ENCODE data around the gene ITGA11. TPM values are rescaled to one million over a fixed set of nuclear protein-coding genes. Genes with fewer than 3 reads are reported as not detected.
A peak's percentile ranks its signal among the peaks of the same experiment; 100 is the strongest.

The ITGA11 gene
- total RNA-seq: 31.4 TPM
- long read RNA-seq, partial matches to known transcripts: 48 of 93 reads
- long read RNA-seq, other reads (novel, unspliced or antisense): 37 of 93 reads

GRCh38 chr15:68431792-68432401, at the start of gene ITGA11:
TSS of gene ITGA11 (minus strand) at chr15:68432163. CDS start at chr15:68432066, 97 bp downstream.
- Histone ChIP-seq H3K9me3 (replicated peaks) (no peaks in the 10 kb centered on the region), H3K27ac (replicated peaks) (peak within 1 kb of the TSS; percentile 64), H3K27me3 (ENCODE audit: low read depth) (peaks cover 62% of the 10 kb centered on the region), H3K36me3 (no peaks in the 10 kb centered on the region), H3K4me3 (peak within 1 kb of the TSS; percentile 72), H3K4me1 (peaks cover 27% of the 10 kb centered on the region)
- peak; percentile 83 for DNase-seq
- TF ChIP-seq CTCF (IDR thresholded peaks at IDR 0.05; ENCODE audit: borderline replicate concordance): no peak
- intact Hi-C loops (cut with micrococcal nuclease): no loop called here

GRCh38 chr15:68481321-68481720, 49.4 kb upstream of the ITGA11 start:
- Histone ChIP-seq H3K27ac (replicated peaks) (no peak overlapping the region), H3K4me3 (no peak overlapping the region), H3K9me3 (replicated peaks) (no peaks in the 10 kb centered on the region), H3K36me3 (no peaks in the 10 kb centered on the region), H3K27me3 (ENCODE audit: low read depth) (no peaks in the 10 kb centered on the region), H3K4me1 (peaks cover 29% of the 10 kb centered on the region)
- intact Hi-C loops (cut with micrococcal nuclease): no loop called here
- no peak for TF ChIP-seq CTCF (IDR thresholded peaks at IDR 0.05; ENCODE audit: borderline replicate concordance)
- DNase-seq: no peak

- no peak for TF ChIP-seq CTCF (IDR thresholded peaks at IDR 0.05; ENCODE audit: borderline replicate concordance)
- no peak for DNase-seq
- Histone ChIP-seq H3K4me1 (peaks cover 21% of the 10 kb centered on the region), H3K4me3 (no peak overlapping the region), H3K27me3 (ENCODE audit: low read depth) (no peaks in the 10 kb centered on the region), H3K27ac (replicated peaks) (peak overlapping the region; percentile 43), H3K9me3 (replicated peaks) (no peaks in the 10 kb centered on the region), H3K36me3 (no peaks in the 10 kb centered on the region)
- intact Hi-C loops (cut with micrococcal nuclease): no loop called here
Measured at GRCh38 chr15:68480296-68480695, 48.3 kb upstream of the ITGA11 start.

- Histone ChIP-seq H3K9me3 (replicated peaks) (no peaks in the 10 kb centered on the region), H3K27ac (replicated peaks) (peak overlapping the region; percentile 43)
- intact Hi-C loops (cut with micrococcal nuclease): no loop called here
Measured at GRCh38 chr15:68479870-68480269, 47.9 kb upstream of the ITGA11 start.

GRCh38 chr15:68479406-68479805, 47.4 kb upstream of the ITGA11 start:
- H3K4me1 ChIP-seq: peaks cover 12% of the 10 kb centered on the region
- H3K36me3 ChIP-seq: no peaks in the 10 kb centered on the region
- TF ChIP-seq CTCF (IDR thresholded peaks at IDR 0.05; ENCODE audit: borderline replicate concordance): no peak
- no peaks in the 10 kb centered on the region for H3K9me3 ChIP-seq (replicated peaks)
- no peaks in the 10 kb centered on the region for H3K27me3 ChIP-seq (ENCODE audit: low read depth)
- DNase-seq: peak; percentile 36
- intact Hi-C loops (cut with micrococcal nuclease): no loop called here
- peak overlapping the region; percentile 43 for H3K27ac ChIP-seq (replicated peaks)
- no peak overlapping the region for H3K4me3 ChIP-seq

More at GRCh38 chr15:68479870-68480269, 47.9 kb upstream of the ITGA11 start:
- Histone ChIP-seq H3K4me3 (no peak overlapping the region), H3K4me1 (peaks cover 17% of the 10 kb centered on the region), H3K27me3 (ENCODE audit: low read depth) (no peaks in the 10 kb centered on the region), H3K36me3 (no peaks in the 10 kb centered on the region)
- no peak for TF ChIP-seq CTCF (IDR thresholded peaks at IDR 0.05; ENCODE audit: borderline replicate concordance)
- DNase-seq: no peak

Measured in left ventricle myocardium inferior (tissue), 1 donor.